Measurements from ENCODE around the gene AP2A2. TPM values are rescaled to one million over a fixed set of nuclear protein-coding genes. Genes with fewer than 3 reads are reported as not detected.

The AP2A2 gene
- total RNA-seq, result 81.3 and 86.6 TPM in 2 replicates

GRCh38 chr11:925496-926301, at the start of gene AP2A2:
TSS of gene AP2A2 (plus strand) at chr11:925870. CDS start at chr11:926022, 152 bp downstream.

GRCh38 chr11:910589-911030, 15.1 kb upstream of the AP2A2 start, which contains the start of gene CHID1:
TSS of gene CHID1 (minus strand) at chr11:910810. CDS start at chr11:904816, 5,994 bp downstream.

GRCh38 chr11:1036303-1036923, 110.7 kb downstream of the AP2A2 start, which contains the start of gene MUC6:
TSS of gene MUC6 (minus strand) at chr11:1036718. CDS start at chr11:1036655, 63 bp downstream.

Small RNA genes within 50 kb of the gene (small RNA-seq; reads per million reads assigned to genes)
- not detected for gene RNU6-1025P

Other genes starting within 250 kb of the AP2A2 start
- gene DEAF1, start 230.6 kb upstream of the AP2A2 start, total RNA-seq, result 41.0 and 42.6 TPM in 2 replicates
- 10.8 and 13.1 TPM in 2 replicates for gene TMEM80, start 230.1 kb upstream of the AP2A2 start, total RNA-seq
- gene EPS8L2, start 219.6 kb upstream of the AP2A2 start, total RNA-seq, result 2.7 and 2.9 TPM in 2 replicates
- 243 and 266 TPM in 2 replicates for gene TALDO1, start 178.4 kb upstream of the AP2A2 start, total RNA-seq
- 38.7 and 52.0 TPM in 2 replicates for gene GATD1, start 148.4 kb upstream of the AP2A2 start, total RNA-seq
- gene CEND1, start 135.8 kb upstream of the AP2A2 start, total RNA-seq, result 0.53 and 1.4 TPM in 2 replicates
- gene SLC25A22, start 127.6 kb upstream of the AP2A2 start, total RNA-seq, result 11.6 and 13.6 TPM in 2 replicates
- gene PIDD1, start 120.6 kb upstream of the AP2A2 start, total RNA-seq, result 11.1 and 11.3 TPM in 2 replicates
- 212 and 248 TPM in 2 replicates for gene RPLP2, start 115.9 kb upstream of the AP2A2 start, total RNA-seq
- gene PNPLA2, start 107.0 kb upstream of the AP2A2 start, total RNA-seq, result 27.0 and 34.1 TPM in 2 replicates
- 4.1 and 5.6 TPM in 2 replicates for gene CRACR2B, start 98.0 kb upstream of the AP2A2 start, total RNA-seq
- 285 and 314 TPM in 2 replicates for gene CD151, start 92.9 kb upstream of the AP2A2 start, total RNA-seq
- 99.7 and 114 TPM in 2 replicates for gene POLR2L, start 83.3 kb upstream of the AP2A2 start, total RNA-seq
- gene TSPAN4, start 83.0 kb upstream of the AP2A2 start, total RNA-seq, result 84.0 and 93.8 TPM in 2 replicates
- gene CHID1, start 15.1 kb upstream of the AP2A2 start, total RNA-seq, result 38.3 and 45.3 TPM in 2 replicates
- gene MUC6, start 110.8 kb downstream of the AP2A2 start, total RNA-seq, result not detected in 2 replicates
- gene MUC2, start 149.0 kb downstream of the AP2A2 start, total RNA-seq, result not detected in 2 replicates
- not detected in 2 replicates for gene MUC5AC, start 232.1 kb downstream of the AP2A2 start, total RNA-seq

Data from thoracic aorta endothelial cell (primary cell).